ENCODE results near the gene CD300LG. TPM values are rescaled to one million over a fixed set of nuclear protein-coding genes. Genes with fewer than 3 reads are reported as not detected.
A peak's percentile ranks its signal among the peaks of the same experiment; 100 is the strongest.

The CD300LG gene
- total RNA-seq, 1 donor from 2014 or later = 12.6 TPM

DNA sequence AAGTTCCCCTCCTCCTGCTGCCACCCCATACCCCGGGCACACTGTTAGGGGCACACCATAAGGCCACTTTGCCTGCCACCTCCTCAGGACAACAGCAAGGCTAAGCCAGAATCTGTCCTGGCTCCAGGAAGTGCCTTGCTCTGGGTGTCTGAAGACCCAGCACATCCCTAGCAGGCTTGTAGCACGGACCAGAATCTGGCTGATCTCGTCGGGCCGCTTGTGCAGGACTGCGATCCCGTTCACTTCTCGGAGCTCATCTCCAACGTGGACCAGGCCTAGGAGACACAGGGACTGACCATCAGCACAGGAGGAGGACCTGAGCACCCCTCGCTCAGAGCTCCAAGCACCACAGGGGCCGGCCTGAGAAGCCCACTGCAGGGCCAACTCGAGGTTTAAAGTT is 21.4 kb upstream of the CD300LG start:
- TF ChIP-seq, protein P1, sequence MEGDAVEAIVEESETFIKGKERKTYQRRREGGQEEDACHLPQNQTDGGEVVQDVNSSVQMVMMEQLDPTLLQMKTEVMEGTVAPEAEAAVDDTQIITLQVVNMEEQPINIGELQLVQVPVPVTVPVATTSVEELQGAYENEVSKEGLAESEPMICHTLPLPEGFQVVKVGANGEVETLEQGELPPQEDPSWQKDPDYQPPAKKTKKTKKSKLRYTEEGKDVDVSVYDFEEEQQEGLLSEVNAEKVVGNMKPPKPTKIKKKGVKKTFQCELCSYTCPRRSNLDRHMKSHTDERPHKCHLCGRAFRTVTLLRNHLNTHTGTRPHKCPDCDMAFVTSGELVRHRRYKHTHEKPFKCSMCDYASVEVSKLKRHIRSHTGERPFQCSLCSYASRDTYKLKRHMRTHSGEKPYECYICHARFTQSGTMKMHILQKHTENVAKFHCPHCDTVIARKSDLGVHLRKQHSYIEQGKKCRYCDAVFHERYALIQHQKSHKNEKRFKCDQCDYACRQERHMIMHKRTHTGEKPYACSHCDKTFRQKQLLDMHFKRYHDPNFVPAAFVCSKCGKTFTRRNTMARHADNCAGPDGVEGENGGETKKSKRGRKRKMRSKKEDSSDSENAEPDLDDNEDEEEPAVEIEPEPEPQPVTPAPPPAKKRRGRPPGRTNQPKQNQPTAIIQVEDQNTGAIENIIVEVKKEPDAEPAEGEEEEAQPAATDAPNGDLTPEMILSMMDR (IDR thresholded peaks at IDR 0.05; ENCODE audit: borderline replicate concordance) = no peak
- intact Hi-C loops (cut with micrococcal nuclease) = no loop called here
- Histone ChIP-seq H3K9me3 (replicated peaks) (no peaks in the 10 kb centered on the region), H3K36me3 (peaks cover 74% of the 10 kb centered on the region), H3K4me1 (peaks cover 94% of the 10 kb centered on the region), H3K27me3 (ENCODE audit: low read depth) (no peaks in the 10 kb centered on the region), H3K4me3 (no peak overlapping the region), H3K27ac (replicated peaks) (peak overlapping the region; percentile 85)
- no peak for DNase-seq

DNA sequence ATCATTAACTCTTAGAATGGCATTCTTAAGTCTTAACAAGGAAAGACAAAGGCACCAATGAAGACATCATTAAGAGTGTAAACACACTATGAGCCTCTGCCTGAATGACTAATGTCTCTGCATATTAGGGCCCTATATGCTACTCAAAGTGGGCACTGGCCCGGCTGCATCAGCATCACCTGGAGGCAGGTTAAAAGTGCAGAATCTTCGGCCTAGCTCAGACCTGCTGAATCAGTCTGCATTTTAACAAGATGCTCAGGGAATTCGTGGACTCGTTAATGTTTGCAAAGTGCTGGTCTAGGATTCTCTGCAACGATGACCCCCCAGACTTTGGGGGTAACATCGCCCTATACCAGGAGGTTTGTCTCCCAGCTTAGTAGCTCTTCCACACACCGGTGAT is 20.8 kb upstream of the CD300LG start:
- intact Hi-C loops (cut with micrococcal nuclease) = no loop called here
- peaks cover 94% of the 10 kb centered on the region for H3K4me1 ChIP-seq
- peak overlapping the region; percentile 93 for H3K27ac ChIP-seq (replicated peaks)
- TF ChIP-seq, protein P1 (IDR thresholded peaks at IDR 0.05; ENCODE audit: borderline replicate concordance) = no peak
- no peaks in the 10 kb centered on the region for H3K27me3 ChIP-seq (ENCODE audit: low read depth)
- no peaks in the 10 kb centered on the region for H3K9me3 ChIP-seq (replicated peaks)
- H3K36me3 ChIP-seq = peaks cover 74% of the 10 kb centered on the region
- DNase-seq = no peak
- no peak overlapping the region for H3K4me3 ChIP-seq

DNA sequence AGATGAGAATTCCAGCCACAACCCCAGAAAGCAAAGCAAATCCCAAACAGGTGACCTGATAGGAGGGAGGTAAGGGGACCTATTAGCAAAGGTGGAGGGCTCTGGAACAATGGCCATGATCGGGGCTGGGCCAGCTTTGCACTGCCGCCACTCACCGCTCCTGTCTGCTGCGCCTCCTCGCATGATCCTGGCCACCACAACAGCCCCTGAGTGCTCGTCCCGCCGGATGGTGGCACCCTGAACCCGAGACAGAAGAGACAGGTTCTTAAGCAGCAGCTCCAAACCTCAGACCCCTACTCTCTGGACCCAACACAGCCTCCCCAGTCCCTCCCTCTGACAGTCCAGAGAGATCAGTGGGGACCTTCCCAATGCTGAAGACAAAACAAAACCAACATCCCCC is 19.4 kb upstream of the CD300LG start:
- TF ChIP-seq, protein P1 (IDR thresholded peaks at IDR 0.05; ENCODE audit: borderline replicate concordance) = no peak
- Histone ChIP-seq H3K36me3 (peaks cover 64% of the 10 kb centered on the region), H3K4me3 (peak overlapping the region; percentile 78), H3K4me1 (peaks cover 91% of the 10 kb centered on the region), H3K27ac (replicated peaks) (peak overlapping the region; percentile 93), H3K27me3 (ENCODE audit: low read depth) (no peaks in the 10 kb centered on the region), H3K9me3 (replicated peaks) (no peaks in the 10 kb centered on the region)
- DNase-seq = no peak
- intact Hi-C loops (cut with micrococcal nuclease) = no loop called here

DNA sequence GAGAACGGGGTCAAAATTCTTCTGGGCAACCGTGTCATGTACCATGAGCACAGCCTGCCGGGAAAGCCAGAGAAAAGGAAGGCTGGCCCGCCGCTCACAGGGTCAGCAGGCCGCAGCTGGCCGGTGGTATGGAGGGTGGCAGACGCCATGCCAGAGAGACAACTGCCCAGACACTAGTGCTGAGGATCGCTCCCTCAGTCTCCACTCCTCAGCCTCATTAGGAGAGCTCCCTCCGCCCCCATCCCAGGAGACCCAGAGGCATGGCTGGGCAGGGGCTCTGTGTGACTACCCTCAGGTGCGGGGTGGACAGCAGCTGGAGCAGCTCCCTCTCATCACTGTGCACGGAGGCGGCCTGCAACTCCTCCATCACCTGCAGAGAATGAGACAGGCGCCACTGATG is 17.2 kb upstream of the CD300LG start:
- Histone ChIP-seq H3K27me3 (ENCODE audit: low read depth) (no peaks in the 10 kb centered on the region), H3K27ac (replicated peaks) (peak overlapping the region; percentile 93), H3K9me3 (replicated peaks) (peaks cover 6% of the 10 kb centered on the region), H3K4me1 (peaks cover 84% of the 10 kb centered on the region), H3K4me3 (peak overlapping the region; percentile 78), H3K36me3 (peaks cover 62% of the 10 kb centered on the region)
- no peak for DNase-seq
- TF ChIP-seq, protein P1 (IDR thresholded peaks at IDR 0.05; ENCODE audit: borderline replicate concordance) = no peak
- intact Hi-C loops (cut with micrococcal nuclease) = no loop called here

DNA sequence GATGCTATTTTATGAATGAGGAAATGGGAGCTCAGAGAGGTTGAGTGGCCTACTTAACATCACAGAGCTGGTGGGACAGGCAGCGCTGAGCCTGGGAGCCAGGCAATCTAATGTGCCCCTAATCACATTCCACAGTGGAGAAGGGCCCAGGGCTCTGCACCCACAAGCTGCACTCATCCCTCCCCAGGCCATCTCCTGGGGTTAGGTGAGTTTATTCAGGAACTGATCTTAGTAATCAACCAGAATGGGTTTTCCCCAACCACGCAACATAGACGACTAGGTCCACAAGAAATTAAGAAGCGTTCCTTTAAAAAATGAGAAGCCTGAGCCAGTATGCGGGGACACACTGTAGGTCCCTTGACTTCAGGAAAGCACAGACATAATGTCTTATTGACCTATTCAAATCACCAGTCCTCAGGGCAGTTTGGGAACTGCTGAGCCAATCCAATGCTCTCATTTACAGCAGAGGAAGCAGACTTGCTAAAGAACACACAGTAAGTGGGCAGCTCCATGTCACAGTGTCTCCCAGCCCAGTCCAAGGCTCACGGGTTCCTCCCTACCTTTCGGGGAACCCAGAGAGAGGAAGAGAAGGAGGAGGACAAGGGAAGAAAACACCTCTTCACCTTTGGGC is 16.4 kb upstream of the CD300LG start:
- Histone ChIP-seq H3K4me1 (peaks cover 75% of the 10 kb centered on the region), H3K4me3 (peak overlapping the region; percentile 78), H3K9me3 (replicated peaks) (peaks cover 6% of the 10 kb centered on the region), H3K27me3 (ENCODE audit: low read depth) (no peaks in the 10 kb centered on the region), H3K27ac (replicated peaks) (peak overlapping the region; percentile 93), H3K36me3 (peaks cover 53% of the 10 kb centered on the region)
- intact Hi-C loops (cut with micrococcal nuclease) = no loop called here
- DNase-seq = no peak
- TF ChIP-seq, protein P1 (IDR thresholded peaks at IDR 0.05; ENCODE audit: borderline replicate concordance) = no peak

Measured in left ventricle myocardium inferior (tissue), 1 donor.